Esophagus muscularis mucosa (tissue), 3 donors: ENCODE measurements around the gene MACROD2.

Experiments
- POLR2A ChIP-seq: fragments of 450-650 bp; IDR thresholded peaks from one replicate; pipeline ENCODE4 v1.6.1; 2017; ENCODE audit warnings: antibody characterized with exemption, moderate library complexity, mild to moderate bottlenecking, low read depth
- POLR2AphosphoS5 ChIP-seq, 2 donors: sonication (generic); formaldehyde crosslinking; IDR thresholded peaks; one replicate each; pipeline ENCODE4 v1.6.1; 2017; ENCODE audit warnings: antibody characterized with exemption in 2 of 2
- TF ChIP-seq, protein P1 (sequence below), 3 experiments: fragments of 200-600 bp in 2 of 3; fragments of 450-650 bp in 1 of 3; sonication (generic) in 2 of 3; IDR thresholded peaks; one replicate each; pipeline ENCODE4 v1.5.1; 2017 to 2019; ENCODE audit warnings: antibody characterized with exemption in 3 of 3, mild to moderate bottlenecking in 2 of 3, moderate library complexity in 1 of 3

DNA sequence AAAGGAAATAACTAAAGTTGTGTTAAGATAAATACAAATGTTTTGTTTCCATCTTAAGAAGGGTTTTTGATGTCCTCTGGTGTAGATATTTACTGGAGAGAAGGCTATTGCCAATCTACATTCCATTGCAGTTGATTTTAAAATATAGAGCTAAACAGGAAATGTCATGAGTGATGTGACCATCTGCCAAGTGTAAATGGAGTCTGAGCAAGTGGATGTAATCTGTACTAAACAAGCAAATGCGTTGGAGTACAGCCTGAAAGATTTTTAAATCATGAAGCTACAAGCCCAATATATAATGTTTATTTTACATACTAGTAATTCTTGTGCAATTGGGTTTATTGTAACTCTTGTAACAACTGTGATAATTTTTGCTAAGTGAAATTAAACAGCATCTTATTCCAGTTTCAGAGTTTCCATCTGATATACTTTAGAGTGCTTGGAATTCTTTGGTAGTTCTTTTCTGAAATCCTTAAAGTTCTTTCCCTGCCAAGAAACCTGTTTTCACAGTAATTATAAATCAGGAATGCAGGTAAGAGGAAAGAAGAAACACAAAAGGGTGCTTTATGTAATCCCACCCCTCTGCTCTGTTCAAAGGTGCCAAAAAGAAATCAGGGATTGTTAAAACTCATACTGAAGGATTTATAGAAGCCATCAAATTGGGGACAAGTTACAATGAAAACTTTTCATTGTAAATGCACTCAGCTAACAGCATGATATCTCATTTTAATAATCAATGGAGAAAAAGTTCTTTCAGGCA is 389.3 kb downstream of the MACROD2 start:
- no peak for TF ChIP-seq POLR2AphosphoS5 (IDR thresholded peaks at IDR 0.05)
- TF ChIP-seq, protein P1, sequence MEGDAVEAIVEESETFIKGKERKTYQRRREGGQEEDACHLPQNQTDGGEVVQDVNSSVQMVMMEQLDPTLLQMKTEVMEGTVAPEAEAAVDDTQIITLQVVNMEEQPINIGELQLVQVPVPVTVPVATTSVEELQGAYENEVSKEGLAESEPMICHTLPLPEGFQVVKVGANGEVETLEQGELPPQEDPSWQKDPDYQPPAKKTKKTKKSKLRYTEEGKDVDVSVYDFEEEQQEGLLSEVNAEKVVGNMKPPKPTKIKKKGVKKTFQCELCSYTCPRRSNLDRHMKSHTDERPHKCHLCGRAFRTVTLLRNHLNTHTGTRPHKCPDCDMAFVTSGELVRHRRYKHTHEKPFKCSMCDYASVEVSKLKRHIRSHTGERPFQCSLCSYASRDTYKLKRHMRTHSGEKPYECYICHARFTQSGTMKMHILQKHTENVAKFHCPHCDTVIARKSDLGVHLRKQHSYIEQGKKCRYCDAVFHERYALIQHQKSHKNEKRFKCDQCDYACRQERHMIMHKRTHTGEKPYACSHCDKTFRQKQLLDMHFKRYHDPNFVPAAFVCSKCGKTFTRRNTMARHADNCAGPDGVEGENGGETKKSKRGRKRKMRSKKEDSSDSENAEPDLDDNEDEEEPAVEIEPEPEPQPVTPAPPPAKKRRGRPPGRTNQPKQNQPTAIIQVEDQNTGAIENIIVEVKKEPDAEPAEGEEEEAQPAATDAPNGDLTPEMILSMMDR (IDR thresholded peaks at IDR 0.05), result no peak
- no peak for TF ChIP-seq POLR2A
